ENCODE measurements around the gene AR.
"Not testable (repeated sequence)": the region's sequence is repeated elsewhere in the genome, so short reads cannot be mapped to it uniquely, and the experiment has no call there.

Gene AR

DNA sequence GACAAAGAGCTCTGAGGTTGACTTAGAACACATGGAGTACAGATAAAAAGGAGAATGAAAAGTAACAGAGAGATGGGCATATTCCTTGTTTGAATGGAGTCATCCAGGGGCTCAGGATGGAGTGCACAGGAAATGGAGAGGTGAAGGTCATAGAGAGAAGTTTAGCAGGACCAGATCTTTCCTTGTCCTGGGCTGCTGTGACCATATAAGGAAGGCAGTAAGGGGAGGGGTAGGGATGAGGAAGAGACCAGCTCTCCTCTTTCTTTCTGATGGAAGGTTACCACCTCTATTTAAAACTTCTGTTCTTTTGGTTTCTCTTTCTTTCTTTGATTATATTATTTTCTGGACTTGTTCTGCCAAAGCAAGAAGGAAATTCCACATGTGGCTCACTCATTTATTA, 27.0 kb downstream of the AR start:
- no peak for DNase-seq

DNA sequence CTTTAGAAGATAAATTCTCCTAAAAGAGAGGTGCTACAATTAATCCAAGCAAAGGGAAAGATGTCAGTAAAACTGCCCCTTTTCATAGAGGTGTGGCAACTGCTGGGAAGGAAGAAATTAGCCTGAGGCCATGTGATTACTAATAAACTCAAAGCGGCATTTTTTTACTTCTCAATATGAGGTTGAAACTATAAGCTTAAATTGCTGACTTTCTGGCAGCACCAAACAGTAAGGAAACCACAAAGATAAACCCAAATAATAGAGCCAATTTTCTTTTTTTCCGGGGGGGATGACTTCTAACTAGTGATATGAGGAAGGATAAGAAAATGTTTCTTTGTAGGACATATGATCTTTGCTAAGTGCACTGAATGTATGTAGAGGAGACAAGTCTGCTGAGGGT, 30.9 kb downstream of the AR start:
- no peak for DNase-seq

DNA sequence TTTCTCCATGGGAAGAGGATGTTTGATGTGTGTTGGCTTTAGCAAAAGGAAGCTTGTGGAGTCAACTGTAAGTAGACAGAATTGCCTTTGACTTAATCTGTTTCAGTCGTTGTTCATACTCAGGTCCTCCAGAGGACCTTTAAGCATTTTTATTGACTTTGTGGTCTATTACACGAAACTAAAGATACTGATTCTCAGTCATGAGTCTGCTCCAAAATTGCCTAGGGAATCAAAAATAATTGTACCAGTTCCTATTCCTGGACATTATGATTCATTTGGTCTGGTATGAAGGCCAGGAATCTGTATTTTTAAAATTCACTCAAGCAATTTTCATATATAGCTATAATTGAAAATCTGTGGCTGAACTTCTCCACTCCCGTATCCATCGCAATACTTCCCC, 38.6 kb downstream of the AR start:
- no peak for DNase-seq

DNA sequence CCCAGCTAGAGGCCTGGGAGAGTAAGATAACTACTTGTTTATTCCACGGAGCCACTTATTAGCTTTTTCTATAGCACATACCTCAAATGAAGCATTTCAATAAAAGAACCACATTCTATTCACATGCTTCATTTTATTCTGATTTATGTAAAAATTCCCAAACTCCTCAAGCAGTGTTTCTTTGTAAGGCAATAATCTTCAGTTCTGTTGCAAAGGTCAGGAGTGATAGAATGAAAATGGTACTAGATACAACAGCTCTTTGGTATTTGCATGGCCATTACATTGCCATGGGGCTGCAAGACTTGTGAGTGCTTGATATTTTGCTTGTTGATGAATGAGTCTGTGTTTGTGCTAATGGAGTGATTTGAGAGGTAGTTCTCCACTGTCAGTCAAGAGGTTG, 39.4 kb downstream of the AR start:
- no peak for DNase-seq

DNA sequence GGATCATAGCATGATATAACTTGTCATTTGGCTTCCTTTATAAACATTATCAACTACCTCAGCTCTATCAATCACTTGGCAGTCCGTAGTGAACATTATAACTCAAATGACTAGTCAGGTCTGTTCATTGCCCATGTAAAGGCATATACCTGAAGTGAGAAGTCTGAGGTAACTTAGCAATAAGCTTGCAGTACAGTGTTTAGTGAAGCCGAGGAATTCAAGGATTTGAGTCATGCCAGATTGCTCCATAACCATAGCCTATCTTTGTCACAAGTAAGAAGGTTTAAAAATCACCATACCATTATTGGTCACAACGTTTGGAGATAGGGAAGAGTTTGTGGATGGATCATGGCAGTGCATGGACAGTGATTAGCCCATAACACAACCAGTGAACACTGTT, 41.6 kb downstream of the AR start:
- no peak for DNase-seq

DNA sequence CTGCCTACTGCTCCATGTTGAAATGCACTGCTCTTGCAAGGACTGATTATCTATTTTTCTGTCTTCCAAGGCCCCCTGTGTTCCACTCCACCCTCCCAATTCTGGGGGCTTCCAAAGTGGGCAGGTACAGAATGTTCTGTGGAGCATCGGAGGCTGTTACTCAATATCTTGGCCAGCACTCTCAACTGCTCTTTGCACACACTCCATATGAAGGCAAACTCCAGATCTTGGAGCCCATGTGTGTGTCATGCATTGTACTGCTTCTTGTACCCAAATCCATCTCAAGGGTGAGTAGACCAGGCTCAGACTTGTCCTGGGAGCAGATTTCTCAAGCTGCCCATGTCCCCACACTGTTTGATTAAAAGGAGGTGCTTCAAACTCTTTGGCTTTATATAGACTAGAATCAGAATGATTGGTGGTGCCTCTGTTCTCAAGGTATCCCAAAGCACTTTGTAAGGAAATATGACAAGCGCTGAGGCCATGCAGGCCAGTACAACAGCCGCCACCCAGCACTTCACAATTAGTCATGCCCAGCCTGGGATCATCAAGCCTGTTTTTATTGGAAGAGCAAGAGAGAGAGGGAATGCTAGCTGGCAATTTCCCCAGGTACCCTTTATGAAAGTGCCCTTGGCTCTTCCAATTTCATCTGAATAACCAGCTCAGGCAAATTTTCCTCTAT, 44.3 kb downstream of the AR start:
- no peak for DNase-seq

DNA sequence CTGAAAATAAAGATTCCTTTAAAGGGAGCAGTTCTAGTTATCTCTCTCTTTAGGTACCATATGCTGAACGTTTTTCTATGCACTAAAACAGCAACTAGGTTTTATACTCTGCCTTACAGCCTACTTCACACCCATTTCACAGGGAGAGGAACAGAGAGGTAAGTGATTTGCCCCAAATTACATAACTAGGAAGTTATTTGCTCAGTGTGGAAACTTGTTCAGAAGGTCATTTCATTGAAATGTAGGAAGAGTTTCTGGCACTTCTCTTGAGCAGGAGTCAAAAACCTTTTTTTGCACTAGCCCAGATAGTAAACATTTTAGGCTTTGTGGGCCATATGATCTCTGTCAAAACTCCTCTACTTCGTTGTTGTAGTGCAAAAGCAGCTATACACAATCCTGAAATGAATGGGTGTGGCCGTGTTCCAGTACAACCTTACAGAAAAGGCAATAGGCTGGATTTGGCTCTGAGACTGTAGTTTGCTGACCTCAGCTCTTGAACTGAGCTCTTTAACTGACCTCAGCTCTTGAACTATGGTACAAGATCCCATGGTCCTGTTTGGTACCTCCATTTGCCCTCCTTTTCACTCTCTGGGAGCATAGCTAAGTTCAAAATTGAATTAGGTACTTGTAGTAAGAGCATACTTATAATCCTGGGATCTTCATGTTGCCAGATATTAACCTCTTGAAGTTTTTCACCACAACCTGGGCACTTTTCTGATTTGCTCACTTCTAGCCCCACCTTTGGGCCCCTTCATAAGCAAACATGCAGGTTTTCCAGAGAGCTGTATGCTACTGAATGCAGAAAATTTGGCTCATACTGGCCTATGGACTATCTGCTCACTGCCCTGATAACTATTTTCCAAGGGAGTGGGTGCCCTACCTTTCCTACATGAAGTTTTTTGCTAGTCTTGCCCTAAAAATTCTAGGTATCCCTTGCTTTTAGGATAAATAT, 53.3 kb downstream of the AR start:
- no peak for DNase-seq

DNA sequence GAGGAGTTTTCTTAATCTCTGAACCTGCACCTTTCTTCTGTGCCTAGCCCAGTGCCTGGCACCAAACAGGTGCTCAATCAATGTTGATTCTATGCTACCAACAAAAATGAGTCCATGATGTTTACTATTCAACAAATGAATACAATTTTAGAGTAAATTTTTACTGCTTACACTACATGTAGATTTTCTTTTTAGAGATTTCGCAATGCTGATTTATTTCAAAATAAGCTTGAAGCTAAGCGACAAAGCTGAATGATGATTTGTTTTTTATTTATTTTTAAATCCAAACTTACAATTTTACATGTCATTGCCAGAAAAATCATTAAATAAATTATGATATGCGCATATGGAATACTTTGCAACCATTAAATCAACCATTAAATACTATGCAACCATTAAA, 55.7 kb downstream of the AR start:
- no peak for DNase-seq

DNA sequence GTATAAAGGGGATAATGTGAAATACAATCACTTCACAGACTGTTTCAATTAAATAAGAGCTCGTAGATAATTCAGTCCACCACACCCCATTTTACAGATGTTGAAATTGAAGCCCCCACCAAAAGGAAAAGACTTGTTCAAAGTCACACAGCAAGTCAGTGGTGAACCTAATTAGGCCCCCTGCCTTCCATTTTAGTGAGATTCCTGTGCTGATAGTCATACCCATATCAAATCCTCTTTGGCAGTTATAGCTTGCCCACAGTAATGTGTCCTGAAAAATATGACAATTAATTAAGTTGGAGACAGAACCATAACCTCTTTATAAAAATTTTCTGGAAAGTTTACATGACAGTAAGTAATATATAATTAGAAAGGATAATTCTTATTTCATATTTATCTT, 58.0 kb downstream of the AR start:
- DNase-seq = no peak

DNA sequence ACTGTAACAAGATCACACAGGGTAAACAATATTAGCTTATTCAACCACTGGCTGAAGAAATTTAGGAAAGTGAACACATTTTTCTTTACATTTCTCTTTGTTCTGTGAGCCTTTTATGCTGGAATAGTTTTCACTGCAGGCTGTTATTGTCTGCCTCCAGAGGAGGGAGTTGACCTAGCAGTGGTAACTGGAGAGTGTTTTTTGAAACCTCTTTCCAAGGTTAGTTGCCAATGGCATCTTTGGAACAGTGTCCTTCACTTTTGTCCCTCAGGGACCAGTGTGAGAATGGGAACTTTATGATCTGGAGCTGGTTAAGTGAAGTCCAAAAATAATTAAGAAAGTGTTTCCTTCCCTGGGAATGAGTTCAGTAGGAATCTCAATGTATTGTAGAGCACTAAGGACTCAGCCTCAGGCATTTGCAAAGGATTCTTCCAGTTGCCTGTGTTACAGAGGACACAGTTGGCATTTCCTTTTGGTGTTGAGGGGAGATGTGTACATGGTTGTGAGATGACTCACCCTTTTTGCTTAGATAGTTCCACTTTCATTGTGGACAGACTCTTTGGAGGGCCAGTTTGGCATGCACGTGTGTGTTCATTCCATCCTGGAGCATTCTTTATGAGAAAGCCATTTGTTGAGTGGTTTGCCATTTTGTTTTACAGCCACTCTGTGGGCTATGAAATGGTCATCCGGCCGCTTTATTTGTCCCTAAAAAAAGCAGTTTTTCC, 61.3 kb downstream of the AR start:
- DNase-seq = no peak

DNA sequence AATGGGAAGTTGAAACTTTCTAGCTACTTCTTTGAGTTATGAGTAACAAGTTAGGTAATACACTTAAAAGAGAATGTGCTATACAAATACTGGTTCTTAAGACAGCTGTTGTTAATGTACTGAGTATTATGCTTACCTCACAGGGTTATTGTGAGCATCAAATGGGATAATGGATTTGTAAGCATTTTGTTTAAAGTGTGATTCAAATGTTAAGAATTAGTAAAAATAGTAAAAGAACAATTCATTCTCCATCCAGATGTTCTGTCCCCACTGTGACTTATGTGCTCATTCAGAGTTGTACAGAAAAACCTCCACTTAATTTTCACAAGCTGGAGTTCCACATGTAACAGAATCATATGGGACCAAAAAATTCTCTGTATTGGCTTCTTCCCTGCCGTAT, 63.6 kb downstream of the AR start:
- DNase-seq = no peak

DNA sequence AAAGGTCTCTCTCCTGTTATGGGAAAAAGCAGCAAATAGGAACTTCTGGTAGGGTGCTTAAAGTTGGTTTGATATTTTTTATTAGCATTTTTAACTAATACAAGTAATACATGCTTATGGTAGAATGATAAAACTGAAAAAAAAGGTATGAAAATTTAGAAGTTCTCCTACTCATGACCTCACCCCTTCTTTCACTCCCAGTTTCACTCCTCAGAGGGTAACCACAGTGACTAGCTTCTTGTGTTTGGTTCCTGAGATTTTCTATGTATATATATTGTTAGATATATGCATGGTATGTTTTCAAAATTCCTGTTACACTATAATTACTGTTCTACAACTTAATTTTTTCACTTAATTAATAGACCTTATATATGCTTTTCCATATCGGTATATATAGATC, 66.5 kb downstream of the AR start:
- DNase-seq = no peak

DNA sequence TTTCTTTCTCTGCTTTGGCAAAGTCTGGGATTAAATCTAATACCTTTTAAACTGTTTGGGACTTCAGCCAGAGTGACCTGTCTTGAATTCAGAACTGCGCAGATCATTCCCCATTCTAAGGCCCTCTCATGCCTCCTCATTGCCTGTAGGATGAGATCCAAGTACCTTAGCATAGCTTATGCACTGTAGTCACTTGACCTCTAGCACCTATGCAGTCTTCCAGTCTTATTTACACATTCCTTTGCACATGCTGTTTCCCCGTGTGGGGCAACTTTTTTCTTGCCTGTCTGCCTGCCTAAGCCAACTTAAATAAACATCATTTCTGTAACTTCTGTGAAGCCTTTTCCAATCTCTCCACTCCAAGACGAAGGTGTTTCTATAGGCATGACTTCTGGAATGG, 68.4 kb downstream of the AR start:
- no peak for DNase-seq

DNA sequence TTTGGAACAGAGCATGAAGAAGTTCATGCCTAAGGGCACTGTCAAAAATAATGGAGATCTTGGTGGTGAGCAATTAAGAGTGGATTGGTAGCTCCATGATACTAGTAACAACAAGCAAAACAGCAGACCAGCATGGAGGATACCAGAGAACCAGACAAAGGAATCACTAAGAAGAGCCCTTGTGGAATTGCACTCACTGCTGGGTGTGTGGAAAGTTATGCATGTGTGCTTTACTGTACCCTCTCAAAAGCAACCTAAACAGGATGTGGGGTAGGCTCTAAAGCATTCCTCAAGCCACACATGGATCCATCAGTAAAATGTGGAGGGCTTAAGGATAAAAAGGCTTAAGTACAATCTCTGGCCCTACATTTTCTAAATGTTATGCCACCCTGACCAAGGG, 69.5 kb downstream of the AR start:
- DNase-seq = no peak

DNA sequence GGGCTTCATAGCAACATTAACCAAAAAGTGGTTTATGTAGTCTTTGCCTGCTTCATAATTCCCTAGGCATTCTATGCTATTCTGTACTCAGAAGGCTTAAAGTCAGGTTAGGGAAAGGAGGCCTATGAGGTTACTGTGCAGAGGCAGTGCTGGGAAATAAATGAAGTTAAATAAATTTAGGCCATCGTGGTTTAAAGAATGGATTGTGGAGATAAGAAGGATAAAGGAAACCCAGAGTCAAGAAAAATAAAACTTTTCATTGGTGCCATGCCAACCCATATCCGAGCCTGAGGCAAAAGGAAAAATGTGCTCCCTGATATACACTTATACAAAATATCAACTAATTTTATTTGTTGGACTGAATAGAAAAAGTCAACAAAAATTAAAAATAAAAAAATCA, 70.2 kb downstream of the AR start:
- no peak for DNase-seq

DNA sequence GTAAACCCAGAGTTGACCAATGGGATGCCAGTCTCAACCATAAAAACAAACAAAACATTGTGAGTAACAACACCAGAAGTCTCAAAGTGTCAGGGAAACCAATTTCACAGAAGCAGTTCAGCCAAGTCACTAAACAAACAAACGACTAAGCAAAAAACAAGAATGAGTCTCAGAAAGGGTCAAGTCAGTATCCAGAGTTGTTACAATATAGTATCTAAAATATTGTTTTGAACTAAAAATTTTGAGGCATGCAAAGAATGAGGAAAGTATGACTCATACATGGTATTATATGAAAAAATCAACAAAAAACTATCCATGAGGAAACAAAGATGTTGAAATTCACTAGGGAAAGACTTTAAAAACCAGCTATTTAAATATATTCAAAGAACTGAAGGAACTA, 70.6 kb downstream of the AR start:
- DNase-seq = no peak

DNA sequence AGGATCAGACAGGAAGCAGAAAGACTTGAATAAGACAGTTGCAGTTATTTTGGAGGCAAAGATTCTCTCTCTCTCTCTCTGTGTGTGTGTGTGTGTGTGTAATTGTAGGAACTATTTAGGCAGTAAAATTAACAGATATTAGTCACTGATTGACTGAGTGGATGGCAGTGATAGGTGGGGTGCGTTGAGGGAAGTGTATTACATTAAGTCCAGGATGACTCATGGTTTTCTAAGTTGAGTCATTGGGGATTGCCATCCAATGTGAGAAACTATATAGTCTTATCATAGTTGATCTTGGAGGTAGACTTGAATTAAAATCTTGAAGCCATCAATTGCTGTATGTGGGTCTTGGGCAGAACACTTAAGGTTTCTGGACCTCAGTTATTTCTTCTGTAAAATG, 75.4 kb downstream of the AR start:
- no peak for DNase-seq

DNA sequence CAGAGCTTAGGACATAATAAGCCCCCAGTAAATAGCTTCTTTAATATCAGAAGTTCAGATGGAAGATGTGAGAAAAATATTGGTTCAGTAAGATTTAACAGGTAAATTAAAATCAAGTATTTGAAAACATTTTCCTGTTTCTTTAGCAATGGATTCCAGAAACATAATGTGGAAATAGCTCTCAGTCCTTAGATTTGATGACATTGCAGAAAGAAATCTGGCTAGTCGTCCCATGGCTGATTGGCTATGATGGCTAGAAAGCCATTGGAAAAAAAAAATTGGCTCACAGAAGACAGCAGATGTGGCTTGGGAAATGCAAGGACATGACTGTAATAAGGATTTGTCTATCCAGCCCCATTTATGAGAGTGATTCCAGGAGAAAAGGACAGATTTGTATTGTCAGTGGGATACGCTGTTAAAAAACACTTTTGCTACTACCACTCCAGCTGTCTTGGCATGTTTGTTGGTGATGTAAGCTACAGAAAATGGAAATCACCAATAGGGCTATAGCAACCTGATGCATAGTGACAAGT, 78.3 kb downstream of the AR start:
- DNase-seq = no peak

DNA sequence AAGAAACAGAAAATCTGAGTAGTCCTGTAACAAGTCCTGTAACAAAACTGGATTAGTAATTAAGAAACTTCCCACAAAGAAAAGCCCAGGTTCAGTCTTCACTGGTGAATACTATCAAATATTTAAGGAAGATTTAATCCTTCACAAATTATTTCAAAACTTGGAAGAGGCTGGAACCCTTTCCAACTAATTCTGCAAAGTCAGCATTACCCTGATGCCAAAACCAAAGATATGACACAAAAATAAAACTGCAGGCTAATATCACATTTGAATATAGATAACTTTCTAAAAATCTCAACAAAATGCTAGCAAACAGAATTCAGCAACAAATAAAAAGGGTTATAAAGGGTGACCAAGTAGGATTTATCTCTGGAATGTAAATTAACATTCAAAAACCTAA, 80.5 kb downstream of the AR start:
- DNase-seq = no peak

DNA sequence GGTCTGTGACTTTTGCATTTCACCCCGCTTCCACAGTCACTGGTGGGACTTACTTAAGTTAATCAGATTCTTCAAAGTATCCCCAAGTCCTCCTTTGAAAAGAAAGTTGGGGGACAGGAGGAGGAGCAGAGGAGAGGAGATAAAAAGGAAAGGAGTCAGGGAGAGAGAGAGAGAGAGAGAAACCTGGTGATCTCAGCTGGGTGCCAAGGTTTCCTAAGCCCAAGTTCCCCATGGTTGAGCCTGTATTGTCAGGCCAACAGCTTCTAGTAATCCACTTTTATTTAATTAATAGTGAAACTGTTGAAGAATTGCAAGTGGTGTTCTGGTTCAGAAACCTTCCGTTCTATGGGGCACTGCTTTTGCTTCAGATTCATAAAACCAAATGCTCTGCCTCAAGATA, 91.6 kb downstream of the AR start:
- DNase-seq = no peak

DNA sequence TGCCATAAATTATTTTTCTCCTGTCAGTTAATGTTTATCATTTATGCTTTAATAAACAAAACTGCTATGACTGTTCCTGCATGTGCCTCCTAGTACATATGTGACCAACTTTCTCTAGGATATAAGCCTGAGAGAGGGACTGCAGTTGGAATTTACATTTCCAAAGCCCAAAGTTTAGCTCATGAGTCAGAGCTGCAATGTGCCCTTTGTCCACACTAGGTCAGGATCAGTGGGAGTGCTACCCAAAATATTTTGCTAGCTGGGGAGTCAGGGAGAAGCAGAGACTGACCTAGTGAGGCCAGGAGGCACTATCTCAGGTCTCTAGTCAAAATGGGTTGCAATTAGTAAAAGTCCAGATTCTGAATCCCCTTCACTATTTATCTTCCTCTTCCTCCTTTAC, 92.7 kb downstream of the AR start:
- DNase-seq = no peak

DNA sequence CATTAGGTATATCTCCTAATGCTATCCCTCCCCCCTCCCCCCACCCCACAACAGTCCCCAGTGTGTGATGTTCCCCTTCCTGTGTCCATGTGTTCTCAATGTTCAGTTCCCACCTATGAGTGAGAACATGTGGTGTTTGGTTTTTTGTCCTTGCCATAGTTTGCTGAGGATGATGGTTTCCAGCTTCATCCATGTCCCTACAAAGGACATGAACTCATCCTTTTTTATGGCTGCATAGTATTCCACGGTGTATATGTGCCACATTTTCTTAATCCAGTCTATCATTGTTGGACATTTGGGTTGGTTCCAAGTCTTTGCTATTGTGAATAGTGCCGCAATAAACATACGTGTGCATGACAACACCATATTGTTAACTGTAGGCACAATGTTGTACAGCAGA, 93.5 kb downstream of the AR start:
- not testable (repeated sequence) for DNase-seq

DNA sequence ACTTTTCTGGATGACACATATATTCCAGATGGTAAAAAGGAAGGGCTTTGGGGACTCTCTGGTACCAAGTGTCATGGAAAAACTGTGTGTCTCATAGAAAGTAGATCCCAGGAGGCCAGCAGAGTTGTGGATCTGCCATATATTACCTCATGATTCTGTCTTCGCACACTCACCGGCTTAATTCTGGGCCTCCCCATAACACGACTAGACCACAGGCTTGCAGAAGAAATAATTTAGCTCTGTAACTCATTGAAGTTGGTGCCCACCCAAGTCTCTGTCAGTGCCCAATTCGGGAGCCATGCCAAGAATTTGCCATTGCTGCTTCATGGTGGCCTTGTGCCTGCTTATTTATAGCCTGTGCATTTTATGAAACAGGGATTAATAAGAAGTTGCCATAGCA, 104.5 kb downstream of the AR start:
- DNase-seq = no peak
